ENCODE results near the gene SERINC3. TPM values are rescaled to one million over a fixed set of nuclear protein-coding genes. Genes with fewer than 3 reads are reported as not detected.

SERINC3 gene
- total RNA-seq, 2 experiments from 2014 or later: 82.2 to 98.4 TPM

DNA sequence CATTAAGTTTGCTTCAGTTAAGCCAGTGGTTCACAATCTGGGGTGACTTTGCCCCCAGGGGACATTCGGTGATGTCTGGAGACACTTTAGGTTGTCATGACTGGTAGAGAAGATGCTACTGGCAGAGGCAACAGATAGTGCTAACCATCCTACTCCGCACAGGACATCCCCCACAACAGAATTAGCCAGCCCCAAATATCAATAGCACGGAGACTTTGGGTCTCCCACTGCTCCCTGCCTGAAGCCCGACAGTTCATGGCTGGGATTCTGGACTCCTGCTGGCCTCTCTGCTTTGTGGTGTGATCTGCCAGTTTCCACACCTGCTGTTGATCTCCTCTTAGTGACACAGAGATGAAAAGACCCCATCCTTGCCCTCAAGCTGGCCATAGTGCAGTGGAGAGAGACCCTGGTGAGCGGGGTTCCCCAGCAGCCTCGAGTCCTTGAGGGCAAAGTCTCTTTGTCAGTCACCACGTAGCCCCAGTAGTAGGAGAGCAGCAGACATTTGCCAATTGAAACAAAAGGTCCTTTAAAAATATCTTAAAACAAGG, 70.9 kb downstream of the SERINC3 start:
- ChIA-PET CTCF (no interaction called here), POLR2A (no interaction called here)
- Mint-ChIP-seq H3K4me3 (no peak overlapping the region), H3K36me3 (ENCODE audit: low read depth) (no peaks in the 10 kb centered on the region), H3K4me1 (no peaks in the 10 kb centered on the region), H3K27ac (no peak overlapping the region), H3K9me3 (no peaks in the 10 kb centered on the region), H3K27me3 (no peaks in the 10 kb centered on the region)
- no peak for DNase-seq

DNA sequence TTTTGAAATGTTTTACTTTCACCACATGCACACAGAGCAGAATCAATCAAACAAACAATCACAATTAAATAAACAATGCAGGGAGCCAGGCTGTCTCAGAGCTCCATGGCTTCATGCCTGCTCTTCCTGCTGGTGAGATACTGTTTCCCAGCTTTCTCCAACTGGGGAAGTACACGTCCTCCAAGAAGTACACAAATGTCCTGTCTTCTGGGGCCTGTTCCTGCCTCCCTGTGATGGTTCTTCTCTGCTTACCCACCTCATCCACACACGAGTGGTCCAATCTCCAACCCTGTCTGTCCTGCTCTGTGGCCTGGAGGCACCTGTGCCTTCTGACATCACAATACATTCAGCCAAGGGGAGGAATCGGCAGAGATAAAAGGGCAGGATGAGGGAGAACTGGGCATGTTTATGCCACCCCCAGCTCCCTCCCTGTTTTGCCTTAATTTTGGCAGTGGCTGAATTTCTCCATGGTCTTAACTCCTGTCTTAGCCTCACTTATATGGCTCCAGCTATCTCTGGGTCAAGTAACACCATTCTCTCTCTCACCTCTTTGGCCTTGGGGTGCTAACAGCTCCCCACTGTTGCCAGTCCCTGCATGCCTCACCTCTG, 71.5 kb downstream of the SERINC3 start:
- no peaks in the 10 kb centered on the region for H3K36me3 Mint-ChIP-seq (ENCODE audit: low read depth)
- POLR2A ChIA-PET: no interaction called here
- H3K27ac Mint-ChIP-seq: no peak overlapping the region
- no peak for DNase-seq
- no peaks in the 10 kb centered on the region for H3K27me3 Mint-ChIP-seq
- no peaks in the 10 kb centered on the region for H3K9me3 Mint-ChIP-seq
- no peak overlapping the region for H3K4me3 Mint-ChIP-seq
- no peaks in the 10 kb centered on the region for H3K4me1 Mint-ChIP-seq
- CTCF ChIA-PET: interaction anchor here (1.7 kb wide), 1 partner anchor 160 kb away, joined by 3 read pairs; no protein-coding TSS in a partner anchor

DNA sequence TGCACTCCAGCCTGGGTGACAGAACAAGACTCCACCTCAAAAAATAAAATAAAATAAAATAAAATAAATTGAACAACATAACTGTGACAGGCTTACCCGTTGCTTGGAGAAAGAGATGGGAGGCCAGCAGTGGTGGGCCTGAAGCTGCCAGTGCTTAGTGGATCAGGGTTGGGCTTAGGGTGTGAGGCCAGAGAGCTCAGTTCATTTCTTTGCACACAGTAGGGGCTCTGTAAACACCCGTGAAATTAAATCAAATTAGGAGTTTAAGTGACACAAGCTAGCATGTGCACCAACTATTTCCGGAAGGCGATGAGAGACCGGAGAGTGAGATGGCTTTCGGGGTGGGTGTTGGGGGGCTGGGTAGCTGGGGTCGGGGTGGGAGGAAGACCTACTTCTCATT, 72.0 kb downstream of the SERINC3 start:
- CTCF ChIA-PET: interaction anchor here (1.7 kb wide), 1 partner anchor 160 kb away, joined by 3 read pairs; no protein-coding TSS in a partner anchor
- H3K9me3 Mint-ChIP-seq: no peaks in the 10 kb centered on the region
- H3K36me3 Mint-ChIP-seq (ENCODE audit: low read depth): no peaks in the 10 kb centered on the region
- POLR2A ChIA-PET: no interaction called here
- no peaks in the 10 kb centered on the region for H3K27me3 Mint-ChIP-seq
- no peaks in the 10 kb centered on the region for H3K4me1 Mint-ChIP-seq
- no peak for DNase-seq
- no peak overlapping the region for H3K4me3 Mint-ChIP-seq
- H3K27ac Mint-ChIP-seq: no peak overlapping the region

DNA sequence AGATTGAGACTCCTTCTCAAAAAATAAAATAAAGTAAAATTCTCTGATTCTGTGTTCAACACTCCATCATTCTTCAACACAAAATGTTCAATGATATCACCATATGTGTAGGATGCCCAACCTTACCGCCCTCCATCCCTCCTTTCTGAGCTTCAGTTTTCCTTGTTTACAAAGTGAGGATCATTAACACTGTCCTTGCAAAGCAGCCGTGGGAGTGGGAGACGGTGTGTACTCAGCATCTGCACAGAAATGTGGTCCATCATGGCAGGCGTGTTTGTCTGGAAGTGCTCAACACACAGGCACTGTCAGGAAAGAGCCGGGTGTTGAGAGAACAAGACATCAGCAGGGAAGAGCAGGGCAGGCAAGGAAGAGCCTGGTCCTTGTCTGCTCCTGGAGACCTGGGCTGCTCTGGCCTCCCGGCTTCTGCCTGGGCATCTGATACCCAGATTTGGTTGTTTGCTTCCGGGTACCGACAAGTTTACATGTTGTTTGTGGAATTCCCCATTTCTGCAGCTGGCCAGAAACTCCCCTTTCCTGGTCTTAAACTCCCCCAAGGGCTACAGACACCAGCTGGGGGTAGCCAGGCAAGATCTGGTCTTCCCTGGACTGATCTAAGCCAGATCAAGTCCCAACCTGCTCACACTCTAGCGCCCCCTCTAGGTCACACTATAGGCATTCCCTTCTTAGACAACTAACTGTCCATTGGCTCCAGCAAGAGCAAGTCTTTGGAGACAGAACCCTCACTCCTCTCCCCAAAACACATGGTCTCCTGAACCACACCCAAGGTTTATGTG, 72.9 kb downstream of the SERINC3 start:
- Mint-ChIP-seq H3K27ac (no peak overlapping the region), H3K4me1 (no peaks in the 10 kb centered on the region), H3K36me3 (ENCODE audit: low read depth) (no peaks in the 10 kb centered on the region), H3K4me3 (no peak overlapping the region), H3K9me3 (no peaks in the 10 kb centered on the region), H3K27me3 (no peaks in the 10 kb centered on the region)
- CTCF ChIA-PET: interaction anchor here (1.7 kb wide), 1 partner anchor 161 kb away, joined by 3 read pairs; no protein-coding TSS in a partner anchor
- POLR2A ChIA-PET: no interaction called here
- peak; percentile 16 for DNase-seq

DNA sequence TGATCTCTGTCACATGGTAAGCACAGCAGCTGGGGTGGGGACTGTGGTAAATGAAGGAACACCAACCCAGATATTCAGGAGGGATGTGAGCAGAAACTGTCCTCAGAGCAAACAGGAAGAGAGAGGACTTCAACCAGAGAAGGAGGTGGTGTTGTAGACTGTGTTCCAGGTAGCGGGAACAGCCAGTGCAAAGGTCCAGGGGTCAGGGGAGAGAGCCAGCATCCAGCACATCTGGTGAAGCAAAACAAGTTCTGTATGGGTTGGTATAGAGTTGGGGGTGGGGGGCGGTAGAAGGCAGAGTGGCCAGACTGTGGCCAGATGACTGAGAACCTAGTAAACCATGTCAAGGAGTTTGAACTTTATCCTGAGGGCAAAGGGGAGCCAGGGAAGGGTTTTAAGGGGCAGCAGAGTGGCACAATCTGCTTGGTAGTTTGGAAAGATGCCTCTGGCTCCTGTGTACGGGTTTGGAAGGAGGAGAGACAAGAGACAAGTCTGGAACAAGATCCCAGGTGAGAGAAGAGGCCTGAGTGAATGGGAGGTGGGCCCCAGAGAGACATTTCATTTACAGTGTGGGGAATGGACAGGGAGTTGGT, 73.9 kb downstream of the SERINC3 start:
- H3K27me3 Mint-ChIP-seq: no peaks in the 10 kb centered on the region
- no peak for DNase-seq
- ChIA-PET POLR2A (no interaction called here), CTCF (no interaction called here)
- no peak overlapping the region for H3K27ac Mint-ChIP-seq
- H3K4me1 Mint-ChIP-seq: no peaks in the 10 kb centered on the region
- H3K9me3 Mint-ChIP-seq: no peaks in the 10 kb centered on the region
- no peak overlapping the region for H3K4me3 Mint-ChIP-seq
- H3K36me3 Mint-ChIP-seq (ENCODE audit: low read depth): no peaks in the 10 kb centered on the region

Other genes with a start within 250 kb of the SERINC3 start
- 1 to 10 TPM; 4.8 to 4.9 TPM for gene FITM2, start 210.9 kb downstream of the SERINC3 start, total RNA-seq
- not detected for gene R3HDML, start 185.0 kb downstream of the SERINC3 start, total RNA-seq
- not detected for gene HNF4A, start 166.4 kb downstream of the SERINC3 start, total RNA-seq
- gene TTPAL, start 46.2 kb downstream of the SERINC3 start, total RNA-seq: 10 to 100 TPM; 17.1 to 19.5 TPM
- gene PKIG, start 60.5 kb upstream of the SERINC3 start, total RNA-seq: 1 to 10 TPM; 3.3 to 5.1 TPM
- 100 to 1,000 TPM; 103 to 107 TPM for gene ADA, start 129.6 kb upstream of the SERINC3 start, total RNA-seq
- not detected for gene CCN5, start 193.3 kb upstream of the SERINC3 start, total RNA-seq
- not detected for gene KCNK15, start 223.8 kb upstream of the SERINC3 start, total RNA-seq

Measured in activated CD4-positive, alpha-beta T cell treated with anti-CD3 and anti-CD28 coated beads, Interleukin-2, amount 10 ng/mL, durations not matched to agents 7 days and 5 days (primary cell).